NCI-H1092 (cell line): Measurements from ENCODE around the gene NAV1.

Experiments
- DNase-seq: peaks from one replicate; lab custom pipeline; 2025; lab: John Stamatoyannopoulos, UW

The NAV1 gene

GRCh38 chr1:201586806-201587205, 47.9 kb downstream of the NAV1 start:
- no peak for DNase-seq

- DNase-seq, result no peak
Observed at GRCh38 chr1:201587729-201588128, 48.8 kb downstream of the NAV1 start.
